Body of pancreas (tissue), 4 donors: ENCODE data around the gene PLA2G4B.

ENCODE experiments used
- POLR2A ChIP-seq, 3 donors: fragments of 450-650 bp; IDR thresholded peaks; one replicate each; pipeline ENCODE4 v1.6.1; 2016; ENCODE audit warnings: antibody characterized with exemption in 3 of 3, mild to moderate bottlenecking in 2 of 3
- TF ChIP-seq, protein P1 (sequence below), 7 experiments: fragments of 450-650 bp in 4 of 7; fragments of 200-600 bp in 3 of 7; sonication (generic) in 3 of 7; IDR thresholded peaks; one replicate each; pipeline ENCODE4 v1.5.1; 2016 to 2019; ENCODE audit warnings: antibody characterized with exemption in 7 of 7

DNA sequence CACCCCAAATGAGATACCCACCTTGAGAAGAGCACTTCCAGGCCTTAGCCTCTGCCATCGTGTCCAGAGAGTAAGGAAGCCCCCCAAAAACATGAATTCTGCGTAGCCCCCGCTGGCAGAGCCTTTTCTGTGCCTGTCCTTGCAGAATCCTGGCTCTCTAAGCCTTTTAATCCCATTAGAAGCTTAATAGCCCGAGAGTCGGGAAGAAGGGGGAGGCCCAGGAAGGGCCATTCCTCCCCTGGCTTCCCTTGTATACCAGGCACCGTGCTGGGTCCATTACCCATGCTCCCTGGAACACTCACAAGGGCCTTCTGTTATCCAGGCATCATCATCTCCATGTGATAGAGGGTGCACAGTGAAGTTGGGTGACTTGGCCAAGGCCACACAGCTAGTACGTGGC is 48.1 kb downstream of the PLA2G4B start:
- TF ChIP-seq, protein P1, sequence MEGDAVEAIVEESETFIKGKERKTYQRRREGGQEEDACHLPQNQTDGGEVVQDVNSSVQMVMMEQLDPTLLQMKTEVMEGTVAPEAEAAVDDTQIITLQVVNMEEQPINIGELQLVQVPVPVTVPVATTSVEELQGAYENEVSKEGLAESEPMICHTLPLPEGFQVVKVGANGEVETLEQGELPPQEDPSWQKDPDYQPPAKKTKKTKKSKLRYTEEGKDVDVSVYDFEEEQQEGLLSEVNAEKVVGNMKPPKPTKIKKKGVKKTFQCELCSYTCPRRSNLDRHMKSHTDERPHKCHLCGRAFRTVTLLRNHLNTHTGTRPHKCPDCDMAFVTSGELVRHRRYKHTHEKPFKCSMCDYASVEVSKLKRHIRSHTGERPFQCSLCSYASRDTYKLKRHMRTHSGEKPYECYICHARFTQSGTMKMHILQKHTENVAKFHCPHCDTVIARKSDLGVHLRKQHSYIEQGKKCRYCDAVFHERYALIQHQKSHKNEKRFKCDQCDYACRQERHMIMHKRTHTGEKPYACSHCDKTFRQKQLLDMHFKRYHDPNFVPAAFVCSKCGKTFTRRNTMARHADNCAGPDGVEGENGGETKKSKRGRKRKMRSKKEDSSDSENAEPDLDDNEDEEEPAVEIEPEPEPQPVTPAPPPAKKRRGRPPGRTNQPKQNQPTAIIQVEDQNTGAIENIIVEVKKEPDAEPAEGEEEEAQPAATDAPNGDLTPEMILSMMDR (IDR thresholded peaks at IDR 0.05), result no peak
- no peak for TF ChIP-seq POLR2A (IDR thresholded peaks at IDR 0.05)
